Measurements from ENCODE around the gene GJB1.

Gene GJB1

GRCh38 chrX:71181910-71182799, 40.9 kb upstream of the GJB1 start:
- peak overlapping the region; percentile 95 for H3K27ac ChIP-seq
- no peak for TF ChIP-seq ZFX (IDR thresholded peaks at IDR 0.05)
- TF ChIP-seq CTCF (conservative IDR thresholded peaks at IDR 0.05), result no peak

GRCh38 chrX:71182871-71183270, 40.2 kb upstream of the GJB1 start:
- TF ChIP-seq CTCF (conservative IDR thresholded peaks at IDR 0.05), result no peak
- TF ChIP-seq ZFX (IDR thresholded peaks at IDR 0.05), result no peak
- H3K27ac ChIP-seq, result peak overlapping the region; percentile 95

GRCh38 chrX:71183341-71183740, 39.7 kb upstream of the GJB1 start:
- peak overlapping the region; percentile 95 for H3K27ac ChIP-seq
- TF ChIP-seq ZFX (IDR thresholded peaks at IDR 0.05) (no peak), CTCF (conservative IDR thresholded peaks at IDR 0.05) (no peak)

- H3K27ac ChIP-seq, result peak overlapping the region; percentile 95
- TF ChIP-seq ZFX (IDR thresholded peaks at IDR 0.05) (no peak), CTCF (conservative IDR thresholded peaks at IDR 0.05) (no peak)
Measured at GRCh38 chrX:71184092-71184491, 38.9 kb upstream of the GJB1 start.

GRCh38 chrX:71184803-71185495, 38.1 kb upstream of the GJB1 start:
- H3K27ac ChIP-seq, result peak overlapping the region; percentile 95

GRCh38 chrX:71191248-71191647, 31.8 kb upstream of the GJB1 start:
- no peak overlapping the region for H3K27ac ChIP-seq
- no peak for TF ChIP-seq CTCF (conservative IDR thresholded peaks at IDR 0.05)
- no peak for TF ChIP-seq ZFX (IDR thresholded peaks at IDR 0.05)

More at GRCh38 chrX:71184803-71185495, 38.1 kb upstream of the GJB1 start:
- no peak for TF ChIP-seq ZFX (IDR thresholded peaks at IDR 0.05)
- TF ChIP-seq CTCF (conservative IDR thresholded peaks at IDR 0.05), result no peak

Measured in C4-2B (cell line).